ENCODE data around the gene PTTG1. TPM values are rescaled to one million over a fixed set of nuclear protein-coding genes. Genes with fewer than 3 reads are reported as not detected.

The PTTG1 gene
- 56.0 TPM for polyA plus RNA-seq (2013, experiment 1 of 2; ENCODE audit: insufficient read length)
- 58.6 TPM for polyA plus RNA-seq (2013, experiment 2 of 2; ENCODE audit: insufficient read length)

- peak; percentile 95 for DNase-seq
These were observed at the start of gene PTTG1 for GRCh38 chr5:160421625-160422258. Gene PTTG1, plus strand, starts transcription at chr5:160421855. Its CDS starts 458 bp downstream, at chr5:160422313.

- DNase-seq: peak; percentile 69
These were observed 46.5 kb upstream of the PTTG1 start for GRCh38 chr5:160375166-160375565.

GRCh38 chr5:160375701-160376100 lies 46.0 kb upstream of the PTTG1 start:
- DNase-seq: no peak

- DNase-seq: no peak
These were observed 45.2 kb upstream of the PTTG1 start for GRCh38 chr5:160376416-160376815.

- DNase-seq: no peak
These were observed 44.0 kb upstream of the PTTG1 start for GRCh38 chr5:160377651-160378050.

- no peak for DNase-seq
These were observed 43.3 kb upstream of the PTTG1 start for GRCh38 chr5:160378330-160378729.

- no peak for DNase-seq
These were observed 42.1 kb upstream of the PTTG1 start for GRCh38 chr5:160379511-160379910.

GRCh38 chr5:160380041-160380440 lies 41.6 kb upstream of the PTTG1 start:
- DNase-seq: no peak

- no peak for DNase-seq
These were observed 39.3 kb upstream of the PTTG1 start for GRCh38 chr5:160382346-160382745.

- DNase-seq: no peak
These were observed 37.0 kb upstream of the PTTG1 start for GRCh38 chr5:160384681-160385080.

- no peak for DNase-seq
These were observed 36.2 kb upstream of the PTTG1 start for GRCh38 chr5:160385496-160385895.

- DNase-seq: no peak
These were observed 34.2 kb upstream of the PTTG1 start for GRCh38 chr5:160387445-160387844.

- peak; percentile 40 for DNase-seq
These were observed 30.6 kb upstream of the PTTG1 start for GRCh38 chr5:160390787-160391696.

GRCh38 chr5:160395111-160395510 lies 26.5 kb upstream of the PTTG1 start:
- no peak for DNase-seq

- DNase-seq: no peak
These were observed 24.2 kb upstream of the PTTG1 start for GRCh38 chr5:160397492-160397891.

GRCh38 chr5:160398806-160399205 lies 22.8 kb upstream of the PTTG1 start:
- DNase-seq: no peak

GRCh38 chr5:160399402-160400353 lies 22.0 kb upstream of the PTTG1 start, which contains the start of gene FAM200C:
Gene FAM200C, minus strand, starts transcription at chr5:160400054. Its CDS starts 4,564 bp downstream, at chr5:160395490.
- peak; percentile 96 for DNase-seq

- peak; percentile 97 for DNase-seq
These were observed 2.8 kb upstream of the PTTG1 start, which contains the start of gene SLU7 for GRCh38 chr5:160418561-160419457. Gene SLU7, minus strand, starts transcription at chr5:160419081. Its CDS starts 3,787 bp downstream, at chr5:160415294.

GRCh38 chr5:160419458-160420330 lies 2.0 kb upstream of the PTTG1 start:
- no peak for DNase-seq

GRCh38 chr5:160420331-160420610 lies 1.4 kb upstream of the PTTG1 start:
- DNase-seq: no peak
